Left lobe of liver (tissue), 1 donor: ENCODE data around the gene CACNG5. TPM values are rescaled to one million over a fixed set of nuclear protein-coding genes. Genes with fewer than 3 reads are reported as not detected.

ENCODE experiments used
- total RNA-seq: library from RNA; stranded (reverse); gene quantifications from one replicate; pipeline ENCODE4 v1.2.1, GENCODE V29; 2021
- donor health status: DM: no; HTN: yes; CAD: no.

The CACNG5 gene
- total RNA-seq, 1 donor from 2014 or later, result not detected

Other genes with a start within 250 kb of the CACNG5 start
- 0.10 TPM for gene CACNG4, start 129.6 kb downstream of the CACNG5 start, total RNA-seq
- not detected for gene CACNG1, start 209.4 kb downstream of the CACNG5 start, total RNA-seq